ENCODE results near the gene PLCE1.

The PLCE1 gene

DNA sequence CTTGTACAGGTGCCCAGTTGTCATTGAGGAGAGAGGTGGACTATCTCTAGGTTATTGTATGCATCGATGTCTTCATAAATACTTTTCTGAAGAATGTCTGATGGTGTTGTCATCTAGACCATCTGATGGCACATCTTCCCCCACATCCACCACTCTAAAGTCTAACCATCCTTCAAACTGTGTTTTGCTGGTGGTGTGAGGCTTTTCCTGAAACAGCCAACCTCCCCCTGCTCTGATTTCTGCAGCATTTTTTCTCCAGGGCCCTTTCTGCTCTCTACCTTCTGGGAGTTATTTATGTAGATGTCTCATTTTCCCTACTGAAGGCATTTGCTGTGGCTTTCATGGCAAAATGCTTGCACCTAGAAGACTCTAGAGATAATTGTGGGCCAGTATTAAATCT, 1.5 kb downstream of the PLCE1 start:
- DNase-seq: no peak

DNA sequence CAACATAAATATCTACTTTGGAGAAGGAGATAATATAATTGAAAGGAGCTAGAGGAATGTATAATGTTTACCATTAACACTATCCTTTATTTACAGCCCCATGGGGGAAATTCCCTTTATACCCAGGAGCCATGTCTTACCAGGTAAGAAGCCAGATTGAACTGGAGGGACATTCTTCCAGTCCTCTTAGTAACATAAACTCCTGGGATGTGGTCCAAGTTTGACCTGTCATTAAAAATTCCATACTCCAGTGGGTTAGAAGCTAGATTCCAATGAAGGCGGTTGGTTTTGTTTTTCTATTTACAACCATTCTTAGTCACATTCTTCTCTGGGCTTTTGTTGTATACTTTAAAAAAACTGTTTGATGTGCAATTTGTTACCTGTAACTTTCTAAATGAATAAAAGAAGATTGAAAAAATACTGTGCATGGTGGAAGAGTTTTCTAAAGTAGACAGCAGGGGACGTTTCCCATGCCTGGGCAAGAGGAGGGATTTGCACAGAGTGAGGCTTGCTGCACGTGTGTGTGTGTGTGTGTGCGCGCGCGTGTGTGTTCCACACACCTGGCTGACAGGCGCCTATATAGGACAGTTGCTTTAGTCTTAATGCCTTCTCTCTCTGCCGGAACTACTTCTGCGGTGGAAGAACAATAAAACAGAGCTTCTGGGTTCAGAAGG, 2.0 kb downstream of the PLCE1 start:
- no peak for DNase-seq

DNA sequence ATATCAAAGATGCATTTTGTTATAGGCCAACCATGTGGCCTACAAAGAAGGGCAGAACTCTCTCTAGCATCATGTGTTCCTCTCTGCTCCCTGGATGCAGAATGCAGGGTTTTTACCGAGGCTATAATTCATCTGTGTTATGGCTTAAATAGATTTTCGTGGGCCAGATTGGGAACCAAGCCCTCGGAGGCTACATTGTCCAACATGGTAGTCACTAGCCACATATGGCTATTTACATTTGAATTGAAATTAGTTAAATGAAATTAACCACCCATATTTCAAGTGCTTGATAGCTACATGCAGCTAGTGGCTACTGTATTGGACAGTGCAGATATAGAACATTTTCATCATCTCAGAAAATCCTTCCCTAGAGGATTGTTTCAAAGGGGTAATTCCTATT, 2.8 kb downstream of the PLCE1 start:
- DNase-seq: no peak

DNA sequence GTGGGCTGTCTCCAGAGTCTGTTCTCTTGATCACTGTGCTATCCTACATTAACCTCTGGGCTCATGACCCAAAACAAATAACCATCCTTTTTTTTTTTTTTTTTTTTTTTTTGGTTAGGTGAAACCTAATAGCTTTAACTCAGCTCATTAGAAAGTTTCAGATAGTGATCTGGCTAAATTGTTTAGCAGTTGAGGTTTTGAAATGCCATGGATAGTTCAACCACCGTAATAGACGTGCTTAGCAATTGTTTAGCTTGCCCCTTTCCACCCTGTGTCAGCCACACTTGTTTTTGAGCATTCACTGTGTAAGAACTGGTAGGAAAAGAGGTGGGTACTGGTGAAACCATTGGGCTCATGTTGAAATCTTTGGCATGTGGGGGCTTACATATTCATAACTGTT, 3.8 kb downstream of the PLCE1 start:
- no peak for DNase-seq

GRCh38 chr10:93999401-93999851, 5.7 kb downstream of the PLCE1 start:
- DNase-seq: no peak

DNA sequence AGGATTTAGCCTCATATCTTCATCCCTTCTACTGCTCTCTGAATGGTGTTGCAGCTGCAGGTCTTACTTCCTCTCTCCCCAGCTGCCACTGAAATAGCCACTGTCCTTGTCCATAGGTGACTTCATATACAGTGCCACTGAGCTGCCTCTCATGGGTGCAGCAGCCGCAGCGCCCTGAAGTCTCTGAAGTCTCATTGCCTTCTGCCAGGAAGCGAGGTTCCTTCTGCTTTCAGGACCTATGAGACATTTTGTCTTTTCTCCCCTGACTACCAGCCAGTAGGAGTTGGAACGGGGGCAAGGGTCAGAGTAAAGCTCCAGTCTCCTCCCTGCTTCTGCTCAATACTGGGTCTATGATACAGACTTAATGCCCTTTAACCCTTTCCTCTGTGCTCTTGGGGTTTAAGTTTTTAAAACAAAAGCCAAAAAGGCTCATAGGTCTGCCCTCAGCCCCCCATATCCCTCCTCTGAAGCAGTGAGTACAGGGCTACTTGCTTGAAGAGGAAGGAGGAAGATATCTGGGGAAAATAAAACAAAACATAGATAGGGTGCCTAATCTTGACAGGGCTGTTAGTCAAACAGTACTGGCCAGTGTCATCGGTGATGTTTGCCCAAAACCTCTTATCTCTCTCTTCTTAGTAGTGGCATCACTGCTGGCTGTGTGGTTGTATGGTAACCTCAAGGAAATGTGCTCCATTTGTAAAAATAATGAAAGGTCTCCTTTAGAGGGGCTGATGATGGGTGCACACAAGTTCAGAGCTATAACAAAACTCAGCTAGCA, 7.1 kb downstream of the PLCE1 start:
- no peak for DNase-seq

DNA sequence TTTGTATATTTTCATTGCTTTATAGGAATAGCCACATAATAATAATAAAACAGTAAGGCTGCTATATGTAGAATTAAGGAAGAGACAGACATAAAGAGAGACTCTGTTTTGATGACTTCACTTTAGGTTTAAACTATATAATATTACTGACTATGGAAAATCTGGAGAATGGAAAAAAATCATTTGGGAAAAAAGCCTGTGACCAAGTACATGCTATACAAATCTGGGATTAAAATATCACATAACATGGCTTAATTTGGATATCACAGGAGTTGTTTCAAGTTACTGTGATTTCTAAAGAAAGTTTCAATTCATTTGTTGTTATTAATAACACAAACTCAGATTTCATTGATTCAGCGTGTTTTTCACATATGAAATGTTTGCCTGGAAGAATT, 7.7 kb downstream of the PLCE1 start:
- no peak for DNase-seq

DNA sequence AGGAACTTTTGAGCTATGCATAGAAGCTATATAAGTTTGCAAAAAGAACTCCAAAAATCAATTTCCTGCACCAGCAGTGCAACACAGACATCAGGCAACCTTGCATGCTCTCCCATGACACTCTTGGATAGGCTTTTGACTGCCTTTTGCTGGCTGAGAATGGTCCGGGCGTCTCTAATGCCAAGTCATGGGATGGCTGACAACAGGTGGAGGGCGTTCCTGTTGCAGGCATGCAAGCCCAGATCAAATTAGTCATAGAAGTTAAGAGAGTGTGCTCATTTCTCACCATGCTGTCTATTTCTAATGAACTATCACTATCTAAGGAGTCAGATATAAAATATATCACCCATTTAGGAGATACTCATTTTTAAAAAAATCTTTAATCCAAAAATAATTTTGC, 8.4 kb downstream of the PLCE1 start:
- DNase-seq: no peak

- DNase-seq: no peak
Measured at GRCh38 chr10:94003488-94003887, 9.8 kb downstream of the PLCE1 start.

- no peak for DNase-seq
Measured at GRCh38 chr10:94005050-94005449, 11.3 kb downstream of the PLCE1 start.

DNA sequence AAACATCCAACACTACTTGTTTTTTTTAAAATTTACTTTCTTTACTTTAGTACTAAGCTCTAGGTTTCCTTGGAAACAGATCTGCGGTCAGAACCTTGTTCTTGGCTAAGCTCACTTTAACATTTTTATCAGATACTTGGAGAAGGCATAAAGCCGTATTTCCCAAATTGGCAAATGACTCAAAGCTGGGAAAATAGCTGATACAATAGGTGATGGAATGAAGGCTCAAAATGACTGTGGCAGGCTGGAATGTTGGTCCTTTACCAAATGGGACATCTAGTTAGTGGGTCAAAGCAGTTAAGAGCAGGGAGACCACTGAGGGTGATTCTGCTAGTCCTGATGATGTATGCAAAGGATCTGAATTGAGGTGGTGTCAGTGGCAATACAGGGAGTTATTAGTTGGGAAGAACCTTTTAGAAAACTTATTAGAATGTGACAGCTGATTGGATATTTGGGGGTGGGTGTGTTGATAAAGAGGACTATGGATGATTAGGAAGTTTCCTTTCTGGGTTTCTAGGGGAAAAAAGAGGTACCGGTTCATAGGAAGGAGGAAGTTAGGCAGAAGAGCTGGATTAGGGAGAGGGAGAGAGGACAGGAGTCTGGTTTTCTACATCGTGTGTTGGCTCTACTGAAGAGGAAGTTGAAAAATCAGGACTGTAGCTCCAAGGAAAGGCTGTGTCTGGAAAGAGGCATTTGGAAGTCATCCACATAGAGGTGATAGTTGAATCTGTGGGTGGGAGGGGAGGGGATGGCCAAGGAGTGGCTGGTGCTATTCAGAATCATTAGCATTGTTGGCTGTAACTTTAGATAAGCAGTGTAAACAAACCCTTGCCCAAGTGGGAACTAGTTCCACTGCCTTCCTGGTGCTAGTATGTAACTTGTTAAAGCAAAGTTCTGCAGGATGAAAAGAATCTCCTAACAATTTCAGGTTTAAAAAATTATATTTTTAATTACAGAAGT, 13.1 kb downstream of the PLCE1 start:
- no peak for DNase-seq

DNA sequence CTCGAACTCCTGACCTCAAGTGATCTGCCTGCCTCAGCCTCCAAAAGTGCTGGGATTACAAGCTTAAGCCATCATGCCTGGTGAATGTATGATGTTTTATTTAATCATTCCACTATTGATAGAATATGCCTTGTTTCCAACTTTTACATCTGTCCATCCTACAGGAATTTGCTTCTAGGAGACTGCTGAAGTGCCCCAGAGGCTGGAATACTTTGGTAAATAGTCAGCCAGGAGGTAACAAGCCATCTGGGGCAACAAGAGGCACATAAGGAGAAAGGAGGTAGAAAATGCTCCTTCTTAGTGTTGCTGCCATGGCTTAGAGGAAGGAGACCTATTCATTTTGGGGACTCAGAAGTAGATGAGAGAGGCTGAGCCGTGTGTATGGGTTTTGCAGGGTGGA, 14.8 kb downstream of the PLCE1 start:
- no peak for DNase-seq

- no peak for DNase-seq
Measured at GRCh38 chr10:94010116-94010515, 16.4 kb downstream of the PLCE1 start.

GRCh38 chr10:94010886-94011285, 17.2 kb downstream of the PLCE1 start:
- no peak for DNase-seq

- no peak for DNase-seq
Measured at GRCh38 chr10:94011296-94011695, 17.6 kb downstream of the PLCE1 start.

DNA sequence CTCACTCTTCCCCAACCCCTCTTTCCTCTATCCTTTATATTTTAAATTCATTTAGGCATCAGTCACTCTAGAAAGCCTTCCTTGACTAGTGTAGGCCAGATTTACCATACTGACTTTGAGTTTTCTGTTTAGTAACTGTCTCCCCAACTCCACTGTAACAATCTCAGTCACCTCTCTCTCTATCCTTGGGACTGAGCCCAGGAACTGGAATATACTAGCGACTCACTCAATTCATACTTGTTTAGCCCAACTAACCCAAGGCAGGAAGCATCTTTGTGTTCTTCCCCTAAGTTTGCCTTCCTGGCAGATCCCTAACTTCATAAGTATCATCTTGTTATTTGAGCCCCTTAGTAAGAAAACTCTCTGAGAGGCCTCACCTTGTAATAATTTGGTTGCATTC, 19.1 kb downstream of the PLCE1 start:
- DNase-seq: no peak

DNA sequence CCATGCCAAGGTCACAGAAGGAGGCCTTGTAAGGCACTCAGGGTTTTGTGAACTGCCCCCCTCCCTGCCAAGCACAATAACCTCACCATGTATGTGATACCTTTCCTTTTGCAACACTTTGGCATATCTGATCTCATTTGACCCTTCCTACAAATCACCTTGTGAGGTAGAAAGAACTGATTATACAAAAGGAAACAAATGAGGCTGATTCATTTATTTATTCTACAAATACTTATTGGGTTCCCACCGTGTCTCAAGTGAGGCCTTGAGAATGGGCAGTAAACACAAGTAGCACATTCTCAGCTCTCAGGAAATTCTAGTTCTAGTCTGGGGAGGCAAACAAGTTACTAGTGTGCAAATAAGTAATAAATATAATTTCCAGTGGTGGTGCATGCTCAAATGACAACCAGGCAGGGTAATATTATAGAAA, 19.6 kb downstream of the PLCE1 start:
- no peak for DNase-seq

DNA sequence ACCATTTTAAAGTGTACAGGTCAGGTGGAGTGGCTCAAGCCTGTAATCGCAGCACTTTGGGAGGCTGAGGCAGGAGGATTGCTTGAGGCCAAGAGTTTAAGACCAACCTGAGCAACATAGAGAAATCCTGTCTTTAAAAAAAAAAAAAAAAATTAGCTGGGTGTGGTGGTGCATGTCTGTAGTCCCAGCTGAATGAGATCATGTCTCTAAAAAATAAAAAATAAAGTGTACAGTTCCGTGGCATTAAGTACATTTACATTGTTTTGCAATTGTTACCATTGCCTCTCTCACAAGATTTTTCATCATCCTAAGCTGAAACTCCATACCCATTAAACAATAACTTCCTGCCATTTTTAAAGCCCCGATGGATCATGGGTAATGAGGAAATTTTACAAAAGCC, 20.6 kb downstream of the PLCE1 start:
- DNase-seq: no peak

GRCh38 chr10:94016727-94017714, 23.3 kb downstream of the PLCE1 start:
- no peak for DNase-seq

DNA sequence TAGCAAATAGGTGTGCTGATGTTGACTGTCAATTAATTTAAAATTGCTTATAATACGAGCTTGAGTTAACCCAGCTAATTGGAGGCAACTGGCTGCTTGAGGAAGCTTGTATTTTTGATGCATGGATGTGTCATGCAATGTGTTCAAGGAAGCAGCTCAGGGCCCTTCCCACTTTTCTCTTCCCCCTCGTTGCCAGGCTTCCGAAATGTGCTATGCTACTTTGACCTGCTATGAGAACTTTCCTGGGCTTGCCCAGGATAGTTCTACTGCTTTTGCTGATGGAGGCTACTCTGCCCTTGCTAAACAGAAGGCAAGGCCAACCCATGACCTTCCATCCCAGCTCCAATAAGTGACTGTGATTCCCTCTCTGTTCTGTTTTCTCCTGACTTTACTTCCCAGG, 24.4 kb downstream of the PLCE1 start:
- no peak for DNase-seq

DNA sequence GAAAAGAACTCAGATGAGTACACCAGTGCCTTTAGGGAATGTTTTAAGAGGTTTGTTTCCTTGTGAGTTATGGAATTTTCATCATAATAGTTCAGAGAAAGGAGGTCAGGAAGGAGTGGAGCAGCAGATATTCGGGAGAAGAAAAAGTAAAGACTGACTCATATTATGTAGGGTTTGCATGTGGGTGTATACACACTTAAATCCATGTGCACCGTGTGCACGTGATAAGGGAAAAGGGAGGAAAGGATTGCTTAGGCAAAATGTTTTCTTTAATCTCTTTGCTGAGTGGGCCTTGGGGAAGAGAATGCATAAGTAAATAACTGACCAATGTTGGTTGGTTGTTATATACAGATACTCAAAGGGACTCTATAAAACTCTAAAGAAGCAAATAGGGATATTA, 30.2 kb downstream of the PLCE1 start:
- DNase-seq: no peak

DNA sequence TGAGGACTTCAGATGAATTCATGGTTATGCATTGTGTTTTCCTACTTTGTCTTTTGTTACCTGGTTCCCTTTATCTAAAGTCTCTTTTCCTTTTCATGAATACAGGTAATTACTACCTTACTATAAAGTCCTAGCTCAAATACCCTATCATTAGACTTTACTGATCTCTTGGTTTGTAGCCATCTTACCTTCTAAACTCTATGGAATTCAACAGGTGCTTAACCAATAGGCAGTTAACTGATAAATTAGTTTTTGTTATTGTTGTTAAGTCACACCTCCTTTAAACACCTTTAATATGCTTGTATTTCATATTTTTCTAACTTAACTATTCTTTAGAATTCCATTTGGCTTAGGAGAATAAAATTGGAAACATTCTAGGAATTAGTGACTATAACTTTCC, 30.7 kb downstream of the PLCE1 start:
- no peak for DNase-seq
